SK-N-SH (cell line): Measurements from ENCODE around the gene LOXHD1. TPM values are rescaled to one million over a fixed set of nuclear protein-coding genes. Genes with fewer than 3 reads are reported as not detected.

Experiments used
- CTCF ChIA-PET: fragments of 300-600, 350-600 bp; formaldehyde crosslinking; extraction: SDS; loops from one replicate; lab custom pipeline; 2021; lab: Yijun Ruan, JAX
- POLR2A ChIA-PET: fragments of 350-600 bp; sonication (Branson Sonifier 250); formaldehyde crosslinking; extraction: SDS; loops from one replicate; lab custom pipeline; 2020; ENCODE audit warnings: antibody characterized with exemption, inconsistent platforms; lab: Yijun Ruan, JAX
- DNase-seq: peaks from one replicate; pipeline ENCODE4 v3.0.0; 2012
- H2AFZ ChIP-seq: fragments of 200-600 bp; sonication (generic); 2 replicates; pipeline ENCODE4 v1.8.1; 2016; ENCODE audit warnings: antibody characterized with exemption, mild to moderate bottlenecking, low read depth
- H3F3A ChIP-seq: fragments of 200-600 bp; sonication (generic); replicated peaks from 2 replicates; pipeline ENCODE3; 2016; ENCODE audit warnings: antibody characterized with exemption, mild to moderate bottlenecking; ENCODE audit not compliant: insufficient read depth
- H3K27ac ChIP-seq, 2 experiments: fragments of 200-500 bp in 1 of 2; fragments of 200-600 bp in 1 of 2; sonication (Bioruptor generic) in 1 of 2; sonication (generic), shearing (Covaris generic) in 1 of 2; 2 replicates each; pipeline versions ENCODE4 v1.5.1 to v1.6.1; 2014 to 2016; ENCODE audit warnings: low read depth in 2 of 2, inconsistent platforms in 1 of 2, low read length in 1 of 2, mild to moderate bottlenecking in 1 of 2, mixed read lengths in 1 of 2
- H3K27me3 ChIP-seq: fragments of 200-600 bp; sonication (generic), shearing (Covaris generic); 2 replicates; pipeline ENCODE4 v1.6.1; 2016; ENCODE audit warnings: mixed run types; ENCODE audit not compliant: insufficient read depth
- H3K36me3 ChIP-seq, 2 experiments: fragments of 200-500 bp in 1 of 2; fragments of 200-600 bp in 1 of 2; sonication (Bioruptor generic) in 1 of 2; sonication (generic) in 1 of 2; replicated peaks in 1 of 2; 2 replicates each; pipeline versions ENCODE3 to v1.5.1; 2014 to 2016; ENCODE audit warnings: low read length in 1 of 2, mild to moderate bottlenecking in 1 of 2; ENCODE audit not compliant: insufficient read depth in 2 of 2, control insufficient read depth in 1 of 2
- H3K4me1 ChIP-seq, 2 experiments: fragments of 200-500 bp in 1 of 2; fragments of 200-600 bp in 1 of 2; sonication (Bioruptor generic) in 1 of 2; sonication (generic), shearing (Covaris generic) in 1 of 2; 2 replicates each; pipeline versions ENCODE4 v1.5.1 to v1.6.1; 2014 to 2016; ENCODE audit warnings: low read depth in 1 of 2, low read length in 1 of 2, mixed run types in 1 of 2; ENCODE audit not compliant: insufficient read depth in 2 of 2, control insufficient read depth in 1 of 2
- H3K4me2 ChIP-seq: fragments of 200-600 bp; sonication (generic), shearing (Covaris generic); 2 replicates; pipeline ENCODE4 v1.6.1; 2017; ENCODE audit warnings: mixed run types
- H3K4me3 ChIP-seq, 2 experiments: fragments of 200-500 bp in 1 of 2; fragments of 200-600 bp in 1 of 2; sonication (Bioruptor generic) in 1 of 2; sonication (generic), shearing (Covaris generic) in 1 of 2; 2 replicates each; pipeline versions ENCODE4 v1.5.1 to v1.8.1; 2014 to 2016; ENCODE audit warnings: low read depth in 2 of 2, inconsistent platforms in 1 of 2, low read length in 1 of 2, mild to moderate bottlenecking in 1 of 2, mixed read lengths in 1 of 2, moderate library complexity in 1 of 2
- H3K79me2 ChIP-seq: fragments of 200-600 bp; sonication (generic); 2 replicates; pipeline ENCODE4 v1.8.1; 2017; ENCODE audit warnings: mild to moderate bottlenecking; ENCODE audit not compliant: insufficient read depth
- H3K9ac ChIP-seq: fragments of 200-600 bp; sonication (generic); 2 replicates; pipeline ENCODE4 v1.6.1; 2017; ENCODE audit warnings: mixed run types
- H3K9me2 ChIP-seq: fragments of 200-600 bp; sonication (generic); 2 replicates; pipeline ENCODE4 v1.6.1; 2017; ENCODE audit warnings: mixed run types
- H3K9me3 ChIP-seq: fragments of 200-600 bp; sonication (generic); 2 replicates; pipeline ENCODE4 v1.6.1; 2017; ENCODE audit warnings: mixed run types, mild to moderate bottlenecking, moderate library complexity
- H4K20me1 ChIP-seq: fragments of 200-600 bp; sonication (generic); 2 replicates; pipeline ENCODE4 v1.6.1; 2017; ENCODE audit warnings: mild to moderate bottlenecking, mixed run types; ENCODE audit not compliant: insufficient read depth
- CHD2 ChIP-seq: fragments of 150-350 bp; IDR thresholded peaks from 2 replicates; pipeline ENCODE4 v1.6.1; 2018; ENCODE audit warnings: low read length; ENCODE audit not compliant: partially characterized antibody
- ELF1 ChIP-seq: IDR thresholded peaks from 2 replicates; pipeline ENCODE4 v1.4.0; 2012
- EZH2phosphoT487 ChIP-seq: fragments of 200-600 bp; sonication (generic); IDR thresholded peaks from 2 replicates; pipeline ENCODE4 v1.6.1; 2017; ENCODE audit warnings: low read depth, mixed run types, mild to moderate bottlenecking, antibody characterized with exemption, moderate library complexity, borderline replicate concordance
- FOXJ3 ChIP-seq: sonication (generic); formaldehyde crosslinking; IDR thresholded peaks from 2 replicates; pipeline ENCODE4 v1.5.1; 2020; ENCODE audit warnings: mild to moderate bottlenecking, missing genetic modification reagents
- FOXM1 ChIP-seq: IDR thresholded peaks from 2 replicates; pipeline ENCODE4 v1.4.0; 2012; ENCODE audit warnings: low read depth, mild to moderate bottlenecking
- MXI1 ChIP-seq: IDR thresholded peaks from 2 replicates; pipeline ENCODE4 v1.6.1; 2012; ENCODE audit warnings: mild to moderate bottlenecking, low read depth, low read length, improper control_type of control experiment
- NFIC ChIP-seq: IDR thresholded peaks from 2 replicates; pipeline ENCODE4 v1.4.0; 2012; ENCODE audit warnings: borderline replicate concordance
- NRF1 ChIP-seq: IDR thresholded peaks from 2 replicates; pipeline ENCODE4 v1.6.1; 2012; ENCODE audit warnings: low read depth, mild to moderate bottlenecking, low read length
- POLR2AphosphoS5 ChIP-seq: IDR thresholded peaks from 2 replicates; pipeline ENCODE4 v1.6.1; 2012; ENCODE audit warnings: low read depth, low read length
- RAD21 ChIP-seq: IDR thresholded peaks from 2 replicates; pipeline ENCODE4 v1.6.1; 2012; ENCODE audit warnings: mild to moderate bottlenecking, low read length
- RCOR1 ChIP-seq: fragments of 150-350 bp; IDR thresholded peaks from 2 replicates; pipeline ENCODE4 v1.6.1; 2017; ENCODE audit warnings: antibody characterized with exemption, low read length
- YY1 ChIP-seq: IDR thresholded peaks from 2 replicates; pipeline ENCODE4 v1.4.0; 2012; ENCODE audit warnings: low read depth, mild to moderate bottlenecking
- WGBS: methylation state at CpG from one replicate; pipeline ENCODE4 v1.1.6; 2017; ENCODE audit warnings: low lambda C conversion rate; 5-methylcytosine and 5-hydroxymethylcytosine counted together
- polyA plus RNA-seq, 3 experiments: library from polyadenylated mRNA; depleted of rRNA; stranded (reverse); fragments of >200 nt; gene quantifications; 2 replicates each; pipeline ENCODE4 v1.2.3, GENCODE V29; 2012
- TF ChIP-seq, protein P1 (sequence below): fragments of 150-350 bp; IDR thresholded peaks from 2 replicates; pipeline ENCODE4 v1.6.1; 2017; ENCODE audit warnings: antibody characterized with exemption, low read length, low read depth, borderline replicate concordance
- TF ChIP-seq, protein P2 (sequence below): IDR thresholded peaks from 2 replicates; pipeline ENCODE4; 2012

Gene LOXHD1
- polyA plus RNA-seq, 1 of the 3 experiments (the other 2 are of a cell fraction): not detected

DNA sequence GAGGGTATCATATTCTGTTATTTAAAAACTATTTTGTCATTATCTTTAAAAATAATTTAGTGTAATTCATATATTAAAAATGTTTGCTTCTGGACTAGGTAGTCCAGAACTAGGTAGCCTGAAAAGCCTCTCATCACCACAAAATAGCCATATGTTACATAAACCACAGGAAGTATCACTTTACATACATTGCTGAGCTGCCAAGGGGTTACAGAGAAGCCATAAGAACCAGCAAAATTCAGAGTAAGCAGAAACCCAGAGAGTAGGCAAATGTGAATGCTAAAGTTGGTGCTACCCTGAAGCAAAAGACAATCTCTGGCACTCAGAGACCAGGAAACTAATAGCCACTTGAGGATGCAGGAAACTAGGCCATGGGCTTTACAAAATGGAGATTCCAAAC, 60.9 kb downstream of the LOXHD1 start:
- Histone ChIP-seq H2AFZ (no peak overlapping the region), H3K27me3 (no peaks in the 10 kb centered on the region; the same call in 1 of the 2 replicates), H3K4me2 (no peak overlapping the region), H4K20me1 (no peaks in the 10 kb centered on the region), H3K4me1 (no peaks in the 10 kb centered on the region; a peak in 1 of 4 replicates), H3K9ac (no peak overlapping the region), H3K9me2 (no peaks in the 10 kb centered on the region), H3K79me2 (no peaks in the 10 kb centered on the region), H3F3A (peaks cover 3% of the 10 kb centered on the region), H3K36me3 (no peaks in the 10 kb centered on the region), H3K27ac (no peak overlapping the region), H3K9me3 (peaks cover 7% of the 10 kb centered on the region; the same call in 1 of the 2 replicates), H3K4me3 (no peak overlapping the region)
- TF ChIP-seq FOXJ3 (CRISPR knock-in tag) (no peak), NFIC (no peak)
- ChIA-PET POLR2A (no interaction called here), CTCF (no interaction called here)
- DNase-seq: no peak

DNA sequence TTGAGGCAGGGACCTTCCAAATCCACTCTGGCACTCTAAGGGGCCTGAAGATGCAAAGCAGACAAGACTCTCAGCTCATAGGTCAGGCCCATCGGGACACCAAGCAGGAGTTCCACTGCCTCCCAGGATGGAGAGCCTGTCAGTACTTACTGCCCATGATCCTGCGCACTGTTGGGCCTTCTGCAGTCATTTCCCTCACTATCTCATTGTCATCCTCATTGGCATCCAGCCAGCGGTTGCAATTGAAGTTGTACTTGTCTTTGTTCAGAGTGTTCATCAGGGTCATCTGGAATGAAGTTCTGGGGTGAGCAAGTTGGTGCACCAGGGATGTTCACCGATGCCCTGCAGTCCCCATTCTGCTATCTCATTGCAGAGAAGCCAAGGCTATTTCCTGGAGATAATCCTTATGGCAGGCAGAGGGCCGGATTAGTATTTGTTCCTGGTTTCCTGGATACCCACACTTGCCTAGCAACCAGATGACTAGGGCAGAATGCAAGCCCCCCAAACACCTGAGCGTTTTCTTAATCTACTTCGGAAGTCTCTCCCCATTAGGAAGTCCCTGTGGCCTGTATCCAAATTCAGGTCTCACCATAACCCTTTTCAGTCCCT, 65.1 kb downstream of the LOXHD1 start:
- no peak for DNase-seq
- no peak for TF ChIP-seq ELF1
- no peak for TF ChIP-seq MXI1
- TF ChIP-seq, protein P1, sequence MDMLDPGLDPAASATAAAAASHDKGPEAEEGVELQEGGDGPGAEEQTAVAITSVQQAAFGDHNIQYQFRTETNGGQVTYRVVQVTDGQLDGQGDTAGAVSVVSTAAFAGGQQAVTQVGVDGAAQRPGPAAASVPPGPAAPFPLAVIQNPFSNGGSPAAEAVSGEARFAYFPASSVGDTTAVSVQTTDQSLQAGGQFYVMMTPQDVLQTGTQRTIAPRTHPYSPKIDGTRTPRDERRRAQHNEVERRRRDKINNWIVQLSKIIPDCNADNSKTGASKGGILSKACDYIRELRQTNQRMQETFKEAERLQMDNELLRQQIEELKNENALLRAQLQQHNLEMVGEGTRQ: no peak
- TF ChIP-seq RCOR1: no peak
- no peak for TF ChIP-seq CHD2
- TF ChIP-seq EZH2phosphoT487: no peak
- TF ChIP-seq RAD21: no peak
- TF ChIP-seq FOXJ3 (CRISPR knock-in tag): no peak
- TF ChIP-seq, protein P2, sequence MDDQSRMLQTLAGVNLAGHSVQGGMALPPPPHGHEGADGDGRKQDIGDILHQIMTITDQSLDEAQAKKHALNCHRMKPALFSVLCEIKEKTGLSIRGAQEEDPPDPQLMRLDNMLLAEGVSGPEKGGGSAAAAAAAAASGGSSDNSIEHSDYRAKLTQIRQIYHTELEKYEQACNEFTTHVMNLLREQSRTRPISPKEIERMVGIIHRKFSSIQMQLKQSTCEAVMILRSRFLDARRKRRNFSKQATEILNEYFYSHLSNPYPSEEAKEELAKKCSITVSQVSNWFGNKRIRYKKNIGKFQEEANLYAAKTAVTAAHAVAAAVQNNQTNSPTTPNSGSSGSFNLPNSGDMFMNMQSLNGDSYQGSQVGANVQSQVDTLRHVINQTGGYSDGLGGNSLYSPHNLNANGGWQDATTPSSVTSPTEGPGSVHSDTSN: no peak
- no peak for TF ChIP-seq FOXM1
- no peak for TF ChIP-seq POLR2AphosphoS5
- TF ChIP-seq YY1: no peak
- no peak for TF ChIP-seq NRF1
- TF ChIP-seq, all 33 proteins: peak for 0
- Histone ChIP-seq H2AFZ (no peak overlapping the region), H3K9ac (no peak overlapping the region), H3K27me3 (no peaks in the 10 kb centered on the region; the same call in 1 of the 2 replicates), H3K27ac (no peak overlapping the region), H3K4me2 (no peak overlapping the region), H3K9me3 (no peaks in the 10 kb centered on the region), H3K4me3 (no peak overlapping the region), H3K9me2 (no peaks in the 10 kb centered on the region), H4K20me1 (no peaks in the 10 kb centered on the region), H3F3A (no peaks in the 10 kb centered on the region), H3K4me1 (no peaks in the 10 kb centered on the region), H3K79me2 (no peaks in the 10 kb centered on the region), H3K36me3 (no peaks in the 10 kb centered on the region)
- WGBS: 27% methylated on average over 6 of the region's 7 CpGs
- POLR2A ChIA-PET: no interaction called here
- CTCF ChIA-PET: interaction anchor here (0.6 kb wide), 1 partner anchor 51 kb away, joined by 3 read pairs; no protein-coding TSS in a partner anchor
